Progenitor cell of endocrine pancreas (in vitro differentiated cells): ENCODE results near the gene NRIP1. TPM values are rescaled to one million over a fixed set of nuclear protein-coding genes. Genes with fewer than 3 reads are reported as not detected.

Experiments used
- DNase-seq: peaks from one replicate; pipeline ENCODE4 v3.0.0; 2021; ENCODE audit warnings: low spot score; ENCODE audit not compliant: unreplicated experiment
- H3K27ac Mint-ChIP-seq: 2 replicates; pipeline ENCODE4 v1.8.0; 2021; ENCODE audit warnings: mild to moderate bottlenecking, moderate library complexity, mixed read lengths
- H3K27me3 Mint-ChIP-seq: 2 replicates; pipeline ENCODE4 v1.8.0; 2021; ENCODE audit warnings: mixed read lengths
- H3K36me3 Mint-ChIP-seq: 2 replicates; pipeline ENCODE4 v1.8.0; 2022; ENCODE audit warnings: mixed read lengths; ENCODE audit not compliant: insufficient read depth
- H3K4me1 Mint-ChIP-seq: 2 replicates; pipeline ENCODE4 v1.8.0; 2021; ENCODE audit warnings: low read depth, mixed read lengths
- H3K4me3 Mint-ChIP-seq: 2 replicates; pipeline ENCODE4 v1.8.0; 2021; ENCODE audit warnings: low read depth, mild to moderate bottlenecking, moderate library complexity, mixed read lengths
- H3K9me3 Mint-ChIP-seq: 2 replicates; pipeline ENCODE4 v1.8.0; 2021; ENCODE audit warnings: low read depth, mixed read lengths
- CTCF ChIP-seq: fragments of 200-600 bp; sonication (generic); IDR thresholded peaks from one replicate; pipeline ENCODE4 v1.5.0; 2021; ENCODE audit warnings: antibody characterized with exemption, mild to moderate bottlenecking; ENCODE audit not compliant: unreplicated experiment
- total RNA-seq: library from RNA; stranded (reverse); gene quantifications from 2 replicates; pipeline ENCODE4 v1.2.1, GENCODE V29; 2021

Gene NRIP1
- total RNA-seq, 1 donor from 2014 or later: 69.4 TPM

- TF ChIP-seq CTCF: no peak
- peaks cover 2% of the 10 kb centered on the region for H3K9me3 Mint-ChIP-seq
- no peaks in the 10 kb centered on the region for H3K27me3 Mint-ChIP-seq
- H3K4me3 Mint-ChIP-seq: peak overlapping the region; percentile 3
- H3K27ac Mint-ChIP-seq: peak overlapping the region; percentile 86
- DNase-seq: no peak
- peaks cover 52% of the 10 kb centered on the region for H3K4me1 Mint-ChIP-seq
- peaks cover 5% of the 10 kb centered on the region for H3K36me3 Mint-ChIP-seq
Observed at GRCh38 chr21:15051644-15052458, 12.9 kb downstream of the NRIP1 start.

- Mint-ChIP-seq H3K4me3 (peak overlapping the region; percentile 4), H3K27me3 (no peaks in the 10 kb centered on the region), H3K36me3 (peaks cover 16% of the 10 kb centered on the region), H3K4me1 (peaks cover 45% of the 10 kb centered on the region), H3K9me3 (peaks cover 10% of the 10 kb centered on the region), H3K27ac (peak overlapping the region; percentile 86)
- DNase-seq: no peak
- TF ChIP-seq CTCF: no peak
Observed at GRCh38 chr21:15050568-15051377, 14.0 kb downstream of the NRIP1 start.

GRCh38 chr21:15045017-15045416 is 19.8 kb downstream of the NRIP1 start:
- peaks cover 8% of the 10 kb centered on the region for H3K4me1 Mint-ChIP-seq
- no peak for TF ChIP-seq CTCF
- H3K9me3 Mint-ChIP-seq: peaks cover 19% of the 10 kb centered on the region
- H3K27ac Mint-ChIP-seq: peak overlapping the region; percentile 5
- peaks cover 38% of the 10 kb centered on the region for H3K36me3 Mint-ChIP-seq
- H3K4me3 Mint-ChIP-seq: no peak overlapping the region
- DNase-seq: no peak
- H3K27me3 Mint-ChIP-seq: no peaks in the 10 kb centered on the region

- DNase-seq: no peak
- no peak overlapping the region for H3K4me3 Mint-ChIP-seq
- TF ChIP-seq CTCF: no peak
- peaks cover 49% of the 10 kb centered on the region for H3K36me3 Mint-ChIP-seq
- no peaks in the 10 kb centered on the region for H3K27me3 Mint-ChIP-seq
- H3K9me3 Mint-ChIP-seq: peaks cover 24% of the 10 kb centered on the region
- peaks cover 7% of the 10 kb centered on the region for H3K4me1 Mint-ChIP-seq
- peak overlapping the region; percentile 17 for H3K27ac Mint-ChIP-seq
Observed at GRCh38 chr21:15042531-15042930, 22.3 kb downstream of the NRIP1 start.

- no peak overlapping the region for H3K27ac Mint-ChIP-seq
- no peak overlapping the region for H3K4me3 Mint-ChIP-seq
- H3K36me3 Mint-ChIP-seq: peaks cover 33% of the 10 kb centered on the region
- peaks cover 8% of the 10 kb centered on the region for H3K9me3 Mint-ChIP-seq
- no peak for TF ChIP-seq CTCF
- H3K4me1 Mint-ChIP-seq: peaks cover 13% of the 10 kb centered on the region
- no peaks in the 10 kb centered on the region for H3K27me3 Mint-ChIP-seq
- no peak for DNase-seq
Observed at GRCh38 chr21:15039607-15040299, 25.0 kb downstream of the NRIP1 start.
